Keratinocyte (primary cell): Measurements from ENCODE around the gene NAPG.
"Not testable (repeated sequence)": the region's sequence is repeated elsewhere in the genome, so short reads cannot be mapped to it uniquely, and the experiment has no call there.

Source experiments
- EZH2 ChIP-seq: IDR thresholded peaks from one replicate; pipeline ENCODE4 v1.6.1; 2012; ENCODE audit warnings: inconsistent platforms, mild to moderate bottlenecking, low read length, moderate library complexity
- TF ChIP-seq, protein P1 (sequence below), 3 experiments: IDR thresholded peaks in 1 of 3; conservative IDR thresholded peaks in 1 of 3; optimal IDR thresholded peaks in 1 of 3; 2 replicates in 2 of 3; 3 replicates in 1 of 3; pipeline versions ENCODE3 to v1.5.1; 2011; ENCODE audit warnings: low read length in 3 of 3, mild to moderate bottlenecking in 3 of 3, moderate library complexity in 2 of 3, control low read depth in 1 of 3, inconsistent platforms in 1 of 3; ENCODE audit not compliant: insufficient read depth in 2 of 3; ENCODE audit errors: extremely low read depth in 1 of 3

- TF ChIP-seq, protein P1, sequence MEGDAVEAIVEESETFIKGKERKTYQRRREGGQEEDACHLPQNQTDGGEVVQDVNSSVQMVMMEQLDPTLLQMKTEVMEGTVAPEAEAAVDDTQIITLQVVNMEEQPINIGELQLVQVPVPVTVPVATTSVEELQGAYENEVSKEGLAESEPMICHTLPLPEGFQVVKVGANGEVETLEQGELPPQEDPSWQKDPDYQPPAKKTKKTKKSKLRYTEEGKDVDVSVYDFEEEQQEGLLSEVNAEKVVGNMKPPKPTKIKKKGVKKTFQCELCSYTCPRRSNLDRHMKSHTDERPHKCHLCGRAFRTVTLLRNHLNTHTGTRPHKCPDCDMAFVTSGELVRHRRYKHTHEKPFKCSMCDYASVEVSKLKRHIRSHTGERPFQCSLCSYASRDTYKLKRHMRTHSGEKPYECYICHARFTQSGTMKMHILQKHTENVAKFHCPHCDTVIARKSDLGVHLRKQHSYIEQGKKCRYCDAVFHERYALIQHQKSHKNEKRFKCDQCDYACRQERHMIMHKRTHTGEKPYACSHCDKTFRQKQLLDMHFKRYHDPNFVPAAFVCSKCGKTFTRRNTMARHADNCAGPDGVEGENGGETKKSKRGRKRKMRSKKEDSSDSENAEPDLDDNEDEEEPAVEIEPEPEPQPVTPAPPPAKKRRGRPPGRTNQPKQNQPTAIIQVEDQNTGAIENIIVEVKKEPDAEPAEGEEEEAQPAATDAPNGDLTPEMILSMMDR (optimal IDR thresholded peaks at IDR 0.05 in 1 of 3, IDR thresholded peaks at IDR 0.05 in 1 of 3, conservative IDR thresholded peaks at IDR 0.05 in 1 of 3; ENCODE audit: extremely low read depth in 1 of 3, insufficient read depth in 2 of 3, low read length in 3 of 3): not testable (repeated sequence)
- TF ChIP-seq EZH2: not testable (repeated sequence)
These were observed 74.9 kb downstream of the NAPG start for GRCh38 chr18:10600701-10601100.
